ENCODE results near the gene MSI2. TPM values are rescaled to one million over a fixed set of nuclear protein-coding genes. Genes with fewer than 3 reads are reported as not detected.

The MSI2 gene
- total and polyA plus RNA-seq, 8 donors = 35.0 to 49.5 (median 47.5) TPM

- intact Hi-C loops (cut with DNase I) = no loop called here
- peak in 2 of 4 donors; percentile 78 to 87 for DNase-seq
- no peaks in the 10 kb centered on the region for H3K36me3 ChIP-seq
These were observed 159.5 kb downstream of the MSI2 start for GRCh38 chr17:57415751-57416207.

GRCh38 chr17:57416369-57416768 is 160.0 kb downstream of the MSI2 start:
- H3K36me3 ChIP-seq = no peaks in the 10 kb centered on the region
- H3K9me3 ChIP-seq = no peaks in the 10 kb centered on the region
- DNase-seq (no peak), ATAC-seq (no peak)
- H3K4me1 ChIP-seq = no peaks in the 10 kb centered on the region
- intact Hi-C loops (cut with DNase I) = no loop called here
- no peak overlapping the region for H3K4me3 ChIP-seq
- no peak overlapping the region for H3K27ac ChIP-seq
- H3K27me3 ChIP-seq = no peaks in the 10 kb centered on the region
- TF ChIP-seq CTCF (IDR thresholded peaks at IDR 0.05) = no peak

More at GRCh38 chr17:57415751-57416207, 159.5 kb downstream of the MSI2 start:
- Histone ChIP-seq H3K27me3 (no peaks in the 10 kb centered on the region), H3K9me3 (no peaks in the 10 kb centered on the region), H3K4me3 (no peak overlapping the region), H3K27ac (no peak overlapping the region), H3K4me1 (no peaks in the 10 kb centered on the region)
- no peak for TF ChIP-seq CTCF (IDR thresholded peaks at IDR 0.05)
- ATAC-seq = peak; percentile 51

- Histone ChIP-seq H3K27ac (no peak overlapping the region), H3K4me1 (no peaks in the 10 kb centered on the region), H3K27me3 (no peaks in the 10 kb centered on the region), H3K9me3 (no peaks in the 10 kb centered on the region), H3K36me3 (no peaks in the 10 kb centered on the region), H3K4me3 (no peak overlapping the region)
- ATAC-seq (no peak), DNase-seq (peak in 1 of 4 donors; percentile 47)
- no peak for TF ChIP-seq CTCF (IDR thresholded peaks at IDR 0.05)
- intact Hi-C loops (cut with DNase I) = no loop called here
These were observed 161.6 kb downstream of the MSI2 start for GRCh38 chr17:57417956-57418355.

GRCh38 chr17:57418463-57419246 is 162.3 kb downstream of the MSI2 start:
- Histone ChIP-seq H3K27ac (no peak overlapping the region), H3K9me3 (no peaks in the 10 kb centered on the region), H3K27me3 (no peaks in the 10 kb centered on the region), H3K36me3 (no peaks in the 10 kb centered on the region), H3K4me3 (no peak overlapping the region), H3K4me1 (no peaks in the 10 kb centered on the region)
- no peak for TF ChIP-seq CTCF (IDR thresholded peaks at IDR 0.05)
- intact Hi-C loops (cut with DNase I) = no loop called here
- DNase-seq (no peak), ATAC-seq (no peak)

GRCh38 chr17:57419940-57420550 is 163.7 kb downstream of the MSI2 start:
- H3K36me3 ChIP-seq = no peaks in the 10 kb centered on the region
- DNase-seq (no peak), ATAC-seq (no peak)
- H3K4me3 ChIP-seq = no peak overlapping the region
- peaks cover 0 to 8% of the 10 kb centered on the region in 2 donors for H3K4me1 ChIP-seq
- TF ChIP-seq CTCF (IDR thresholded peaks at IDR 0.05) = no peak
- intact Hi-C loops (cut with DNase I) = no loop called here
- H3K27ac ChIP-seq = no peak overlapping the region
- no peaks in the 10 kb centered on the region for H3K27me3 ChIP-seq
- H3K9me3 ChIP-seq = no peaks in the 10 kb centered on the region

Measured in left lung (tissue), 10 donors.